WTC11 (cell line): ENCODE data around the gene SHKBP1. TPM values are rescaled to one million over a fixed set of nuclear protein-coding genes. Genes with fewer than 3 reads are reported as not detected.
A peak's percentile ranks its signal among the peaks of the same experiment; 100 is the strongest.

ENCODE experiments used
- ATAC-seq: fragments of 200-7000 bp; cut with Tn5 transposase; 2 replicates; pipeline ENCODE4 v1.10.0; 2021; ENCODE audit warnings: mild to moderate bottlenecking, moderate library complexity
- CTCF ChIA-PET: fragments of 300-600 bp; sonication (Branson Sonifier 250); formaldehyde crosslinking; loops from one replicate; lab custom pipeline; 2021; ENCODE audit warnings: antibody characterized with exemption; lab: Charles Lee
- POLR2A ChIA-PET: fragments of 350-600 bp; sonication (Branson Sonifier 250); formaldehyde crosslinking; loops from one replicate; lab custom pipeline; 2021; ENCODE audit warnings: antibody characterized with exemption; lab: Charles Lee
- DNase-seq: peaks from one replicate; pipeline ENCODE4 v3.0.0; 2021; ENCODE audit warnings: low spot score
- H3K27ac Mint-ChIP-seq: 2 replicates; pipeline ENCODE4 v1.8.0; 2021; ENCODE audit warnings: mixed read lengths
- H3K27me3 Mint-ChIP-seq: 2 replicates; pipeline ENCODE4 v1.8.0; 2021; ENCODE audit warnings: low read depth, mild to moderate bottlenecking, moderate library complexity, mixed read lengths
- H3K36me3 Mint-ChIP-seq: 2 replicates; pipeline ENCODE4 v1.8.0; 2021; ENCODE audit warnings: mixed read lengths
- H3K4me1 Mint-ChIP-seq: 2 replicates; pipeline ENCODE4 v1.8.0; 2022; ENCODE audit warnings: mixed read lengths
- H3K4me3 Mint-ChIP-seq: 2 replicates; pipeline ENCODE4 v1.8.0; 2021; ENCODE audit warnings: mild to moderate bottlenecking, moderate library complexity, mixed read lengths
- H3K9me3 Mint-ChIP-seq: 2 replicates; pipeline ENCODE4 v1.8.0; 2021; ENCODE audit warnings: mixed read lengths
- AR ChIP-seq: fragments of 250-450 bp; sonication (Bioruptor Pico); IDR thresholded peaks from 2 replicates; pipeline ENCODE4 v1.9.0; 2021; ENCODE audit warnings: mild to moderate bottlenecking
- ATF2 ChIP-seq: sonication (generic); formaldehyde crosslinking; IDR thresholded peaks from 2 replicates; pipeline ENCODE4 v1.8.1; 2022; ENCODE audit warnings: low read depth, missing genetic modification reagents, borderline replicate concordance
- E2F4 ChIP-seq: sonication (generic); formaldehyde crosslinking; IDR thresholded peaks from 2 replicates; pipeline ENCODE4 v1.8.1; 2022; ENCODE audit warnings: low read depth, mild to moderate bottlenecking, moderate library complexity, missing genetic modification reagents, borderline replicate concordance
- ELF4 ChIP-seq: sonication (generic); formaldehyde crosslinking; IDR thresholded peaks from 2 replicates; pipeline ENCODE4 v1.8.1; 2022; ENCODE audit warnings: low read depth, mild to moderate bottlenecking, moderate library complexity, missing genetic modification reagents
- ESRRA ChIP-seq: sonication (generic); formaldehyde crosslinking; IDR thresholded peaks from 2 replicates; pipeline ENCODE4 v1.8.1; 2022; ENCODE audit warnings: mild to moderate bottlenecking, missing genetic modification reagents, borderline replicate concordance
- GABPB1 ChIP-seq: sonication (generic); formaldehyde crosslinking; IDR thresholded peaks from 2 replicates; pipeline ENCODE4 v1.8.1; 2023; ENCODE audit warnings: mild to moderate bottlenecking, missing genetic modification reagents
- GTF2I ChIP-seq: fragments of 250-450 bp; sonication (Bioruptor Pico); conservative IDR thresholded peaks from 2 replicates; pipeline ENCODE4 v1.4.0; 2021; ENCODE audit warnings: mild to moderate bottlenecking
- MAX ChIP-seq: sonication (generic); formaldehyde crosslinking; IDR thresholded peaks from 2 replicates; pipeline ENCODE4 v1.8.0; 2022; ENCODE audit warnings: mild to moderate bottlenecking, missing genetic modification reagents
- NR1H2 ChIP-seq: sonication (generic); formaldehyde crosslinking; IDR thresholded peaks from 2 replicates; pipeline ENCODE4 v1.9.0; 2021; ENCODE audit warnings: mild to moderate bottlenecking, moderate library complexity, missing genetic modification reagents
- NR2C2 ChIP-seq: sonication (generic); formaldehyde crosslinking; IDR thresholded peaks from 2 replicates; pipeline ENCODE4 v1.8.0; 2022; ENCODE audit warnings: mild to moderate bottlenecking, missing genetic modification reagents
- NR3C1 ChIP-seq: sonication (generic); formaldehyde crosslinking; conservative IDR thresholded peaks from 2 replicates; pipeline ENCODE4 v1.8.1; 2023; ENCODE audit warnings: low read depth, mild to moderate bottlenecking, missing genetic modification reagents
- PRRX2 ChIP-seq: fragments of 250-450 bp; sonication (Bioruptor Pico); IDR thresholded peaks from 2 replicates; pipeline ENCODE4 v1.8.0; 2021; ENCODE audit warnings: mild to moderate bottlenecking
- RORB ChIP-seq: fragments of 250-450 bp; sonication (Bioruptor Pico); IDR thresholded peaks from 2 replicates; pipeline ENCODE4 v1.9.0; 2021; ENCODE audit warnings: mild to moderate bottlenecking
- SOX15 ChIP-seq: fragments of 250-450 bp; sonication (Bioruptor Pico); IDR thresholded peaks from 2 replicates; pipeline ENCODE4 v1.9.0; 2021; ENCODE audit warnings: mild to moderate bottlenecking
- USF1 ChIP-seq: sonication (generic); formaldehyde crosslinking; IDR thresholded peaks from 2 replicates; pipeline ENCODE4 v1.8.0; 2022; ENCODE audit warnings: mild to moderate bottlenecking, missing genetic modification reagents
- ZMAT4 ChIP-seq: fragments of 250-450 bp; sonication (Bioruptor Pico); IDR thresholded peaks from 2 replicates; pipeline ENCODE4 v1.9.0; 2021; ENCODE audit warnings: mild to moderate bottlenecking
- ZNF232 ChIP-seq: sonication (generic); formaldehyde crosslinking; IDR thresholded peaks from 2 replicates; pipeline ENCODE4 v1.8.0; 2022; ENCODE audit warnings: mild to moderate bottlenecking, missing genetic modification reagents
- ZNF396 ChIP-seq: fragments of 250-450 bp; sonication (Bioruptor Pico); IDR thresholded peaks from 2 replicates; pipeline ENCODE4 v1.8.0; 2021; ENCODE audit warnings: mild to moderate bottlenecking, moderate library complexity, borderline replicate concordance
- ZNF416 ChIP-seq: fragments of 250-450 bp; sonication (Bioruptor Pico); IDR thresholded peaks from 2 replicates; pipeline ENCODE4 v1.9.0; 2021; ENCODE audit warnings: mild to moderate bottlenecking, inconsistent platforms
- ZNF423 ChIP-seq: fragments of 250-450 bp; sonication (Bioruptor Pico); IDR thresholded peaks from 2 replicates; pipeline ENCODE4 v2.1.2; 2022; ENCODE audit warnings: mild to moderate bottlenecking, moderate library complexity
- total RNA-seq: library from RNA; stranded (reverse); gene quantifications from 3 replicates; pipeline ENCODE4 v1.2.3, GENCODE V29; 2021

Gene SHKBP1
- total RNA-seq, 1 experiment from 2014 or later, result 71.7 TPM

- TF ChIP-seq ZMAT4 (CRISPR knock-in tag), result no peak
- TF ChIP-seq ELF4 (CRISPR knock-in tag), result no peak
- TF ChIP-seq ZNF416 (CRISPR knock-in tag), result no peak
- TF ChIP-seq PRRX2 (CRISPR knock-in tag), result no peak
- no peak for TF ChIP-seq GABPB1 (CRISPR knock-in tag)
- TF ChIP-seq NR2C2 (CRISPR knock-in tag), result no peak
- no peak for TF ChIP-seq ZNF423 (CRISPR knock-in tag)
- TF ChIP-seq NR1H2 (CRISPR knock-in tag), result no peak
- no peak for TF ChIP-seq AR (CRISPR knock-in tag)
- TF ChIP-seq NR3C1 (CRISPR knock-in tag), result no peak
- TF ChIP-seq ESRRA (CRISPR knock-in tag), result no peak
- TF ChIP-seq ZNF232 (CRISPR knock-in tag), result no peak
Measured at GRCh38 chr19:40625406-40626120, 48.9 kb downstream of the SHKBP1 start (continued).

GRCh38 chr19:40626918-40627317 is 50.2 kb downstream of the SHKBP1 start:
- ChIA-PET POLR2A (no interaction called here), CTCF (interaction anchor here (0.8 to 2.1 kb wide), 3 partner anchors 12 to 24 kb away, joined by 3 to 9 read pairs (median 6); no protein-coding TSS in a partner anchor)
- DNase-seq, result no peak
- peak overlapping the region; percentile 37; the same call in 1 of the 2 replicates for H3K27ac Mint-ChIP-seq
- H3K27me3 Mint-ChIP-seq, result no peaks in the 10 kb centered on the region; the same call in 1 of the 2 replicates
- peaks cover 30% of the 10 kb centered on the region for H3K36me3 Mint-ChIP-seq
- H3K9me3 Mint-ChIP-seq, result no peaks in the 10 kb centered on the region
- no peak for TF ChIP-seq ELF4 (CRISPR knock-in tag)
- TF ChIP-seq RORB, result no peak
- TF ChIP-seq MAX (CRISPR knock-in tag), result no peak
- no peak for TF ChIP-seq SOX15
- TF ChIP-seq USF1 (CRISPR knock-in tag), result no peak
- no peak overlapping the region for H3K4me3 Mint-ChIP-seq
- ATAC-seq, result no peak
- H3K4me1 Mint-ChIP-seq, result peaks cover 37% of the 10 kb centered on the region

- ATAC-seq, result peak; percentile 14
- peaks cover 43% of the 10 kb centered on the region for H3K4me1 Mint-ChIP-seq
- CTCF ChIA-PET, result interaction anchor here (0.8 to 2.1 kb wide), 4 partner anchors 12 to 35 kb away, joined by 3 to 9 read pairs (median 4); no protein-coding TSS in a partner anchor
- H3K27me3 Mint-ChIP-seq, result peaks cover 5% of the 10 kb centered on the region
- POLR2A ChIA-PET, result no interaction called here
- H3K9me3 Mint-ChIP-seq, result no peaks in the 10 kb centered on the region
- H3K36me3 Mint-ChIP-seq, result peaks cover 28% of the 10 kb centered on the region
- H3K27ac Mint-ChIP-seq, result peak overlapping the region; percentile 37; the same call in 1 of the 2 replicates
- H3K4me3 Mint-ChIP-seq, result no peak overlapping the region
- TF ChIP-seq E2F4 (CRISPR knock-in tag) (no peak), ATF2 (CRISPR knock-in tag) (no peak), GTF2I (CRISPR knock-in tag) (peak; percentile 70; the same call in 1 of the 2 replicates), ZNF396 (CRISPR knock-in tag) (no peak)
- peak; percentile 56 for DNase-seq
Measured at GRCh38 chr19:40627486-40628279, 51.0 kb downstream of the SHKBP1 start.
